HK-2 (cell line): Measurements from ENCODE around the gene ATN1.
A peak's percentile ranks its signal among the peaks of the same experiment; 100 is the strongest.

Experiments used
- DNase-seq: peaks from one replicate; pipeline ENCODE4 v3.0.0-alpha.2; 2018; ENCODE audit not compliant: unreplicated experiment

The ATN1 gene

GRCh38 chr12:6957741-6958608 is 30.2 kb downstream of the ATN1 start:
- DNase-seq, result no peak

- DNase-seq, result no peak
Measured at GRCh38 chr12:6958609-6959057, 30.9 kb downstream of the ATN1 start.

GRCh38 chr12:6959058-6959804 is 31.5 kb downstream of the ATN1 start:
- DNase-seq, result no peak

GRCh38 chr12:6959805-6960592 is 32.2 kb downstream of the ATN1 start:
- DNase-seq, result no peak

GRCh38 chr12:6960593-6961277 is 33.0 kb downstream of the ATN1 start:
- no peak for DNase-seq

GRCh38 chr12:6961278-6961694 is 33.5 kb downstream of the ATN1 start:
- DNase-seq, result no peak

- DNase-seq, result no peak
Measured at GRCh38 chr12:6961695-6962284, 34.0 kb downstream of the ATN1 start.

- no peak for DNase-seq
Measured at GRCh38 chr12:6962285-6963015, 34.7 kb downstream of the ATN1 start.

GRCh38 chr12:6963016-6963731 is 35.4 kb downstream of the ATN1 start:
- DNase-seq, result no peak

- no peak for DNase-seq
Measured at GRCh38 chr12:6963791-6964413, 36.1 kb downstream of the ATN1 start.

GRCh38 chr12:6964605-6965025 is 36.9 kb downstream of the ATN1 start:
- DNase-seq, result no peak

GRCh38 chr12:6965026-6965661 is 37.4 kb downstream of the ATN1 start:
- peak; percentile 61 for DNase-seq

GRCh38 chr12:6965714-6966113 is 38.0 kb downstream of the ATN1 start:
- no peak for DNase-seq

GRCh38 chr12:6966351-6966750 is 38.6 kb downstream of the ATN1 start:
- no peak for DNase-seq

- no peak for DNase-seq
Measured at GRCh38 chr12:6967651-6968100, 39.9 kb downstream of the ATN1 start.

- no peak for DNase-seq
Measured at GRCh38 chr12:6968426-6968825, 40.7 kb downstream of the ATN1 start.

- DNase-seq, result no peak
Measured at GRCh38 chr12:6970096-6970527, 42.4 kb downstream of the ATN1 start.

GRCh38 chr12:6974180-6974579 is 46.4 kb downstream of the ATN1 start:
- no peak for DNase-seq
